Epithelial cell of esophagus (primary cell): Measurements from ENCODE around the gene SYK.
A peak's percentile ranks its signal among the peaks of the same experiment; 100 is the strongest.

Experiments
- DNase-seq: peaks from one replicate; pipeline ENCODE4 v3.0.0; 2010; ENCODE audit warnings: low read depth
- H3K4me3 ChIP-seq: 2 replicates; pipeline ENCODE4 v1.5.1; 2011; ENCODE audit warnings: mild to moderate bottlenecking, low read length, control low read depth
- TF ChIP-seq, protein P1 (sequence below): IDR thresholded peaks from 2 replicates; pipeline ENCODE4 v1.5.1; 2011; ENCODE audit warnings: low read depth, mild to moderate bottlenecking, low read length, control low read depth, inconsistent platforms; ENCODE audit not compliant: insufficient read depth; ENCODE audit errors: missing control alignments

The SYK gene

DNA sequence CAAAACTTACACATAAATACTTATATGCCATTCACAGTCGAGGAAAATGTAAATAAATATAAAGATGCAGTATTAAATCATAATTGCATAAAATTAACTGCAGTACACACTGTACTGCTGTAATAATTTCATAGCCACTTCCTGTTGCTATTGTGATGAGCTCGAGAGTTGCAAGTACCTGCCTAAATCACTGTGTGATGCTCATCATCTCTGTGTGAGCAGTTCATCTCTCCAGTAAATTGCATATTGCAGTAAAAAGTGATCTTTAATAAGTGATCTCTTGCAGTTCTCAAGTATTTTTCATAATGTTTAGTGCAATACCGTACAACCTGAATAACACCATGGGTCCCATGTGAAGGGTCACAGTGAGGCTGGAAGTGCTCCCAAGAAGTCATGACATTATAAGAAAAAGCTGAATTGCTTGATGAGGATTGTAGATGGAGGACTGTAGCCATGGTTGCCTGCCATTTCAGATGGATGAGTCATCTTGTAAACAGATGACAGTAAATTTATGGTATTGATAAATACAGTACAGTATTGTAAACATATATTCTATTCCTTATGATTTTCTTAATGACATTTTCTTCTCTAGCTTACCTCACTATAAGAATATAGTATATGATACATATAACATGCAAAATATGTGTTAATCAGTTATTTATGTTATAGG, 34.9 kb downstream of the SYK start:
- H3K4me3 ChIP-seq, result no peak overlapping the region
- TF ChIP-seq, protein P1, sequence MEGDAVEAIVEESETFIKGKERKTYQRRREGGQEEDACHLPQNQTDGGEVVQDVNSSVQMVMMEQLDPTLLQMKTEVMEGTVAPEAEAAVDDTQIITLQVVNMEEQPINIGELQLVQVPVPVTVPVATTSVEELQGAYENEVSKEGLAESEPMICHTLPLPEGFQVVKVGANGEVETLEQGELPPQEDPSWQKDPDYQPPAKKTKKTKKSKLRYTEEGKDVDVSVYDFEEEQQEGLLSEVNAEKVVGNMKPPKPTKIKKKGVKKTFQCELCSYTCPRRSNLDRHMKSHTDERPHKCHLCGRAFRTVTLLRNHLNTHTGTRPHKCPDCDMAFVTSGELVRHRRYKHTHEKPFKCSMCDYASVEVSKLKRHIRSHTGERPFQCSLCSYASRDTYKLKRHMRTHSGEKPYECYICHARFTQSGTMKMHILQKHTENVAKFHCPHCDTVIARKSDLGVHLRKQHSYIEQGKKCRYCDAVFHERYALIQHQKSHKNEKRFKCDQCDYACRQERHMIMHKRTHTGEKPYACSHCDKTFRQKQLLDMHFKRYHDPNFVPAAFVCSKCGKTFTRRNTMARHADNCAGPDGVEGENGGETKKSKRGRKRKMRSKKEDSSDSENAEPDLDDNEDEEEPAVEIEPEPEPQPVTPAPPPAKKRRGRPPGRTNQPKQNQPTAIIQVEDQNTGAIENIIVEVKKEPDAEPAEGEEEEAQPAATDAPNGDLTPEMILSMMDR, result no peak
- DNase-seq, result no peak

GRCh38 chr9:90838098-90838497, 36.5 kb downstream of the SYK start:
- DNase-seq, result peak; percentile 18

DNA sequence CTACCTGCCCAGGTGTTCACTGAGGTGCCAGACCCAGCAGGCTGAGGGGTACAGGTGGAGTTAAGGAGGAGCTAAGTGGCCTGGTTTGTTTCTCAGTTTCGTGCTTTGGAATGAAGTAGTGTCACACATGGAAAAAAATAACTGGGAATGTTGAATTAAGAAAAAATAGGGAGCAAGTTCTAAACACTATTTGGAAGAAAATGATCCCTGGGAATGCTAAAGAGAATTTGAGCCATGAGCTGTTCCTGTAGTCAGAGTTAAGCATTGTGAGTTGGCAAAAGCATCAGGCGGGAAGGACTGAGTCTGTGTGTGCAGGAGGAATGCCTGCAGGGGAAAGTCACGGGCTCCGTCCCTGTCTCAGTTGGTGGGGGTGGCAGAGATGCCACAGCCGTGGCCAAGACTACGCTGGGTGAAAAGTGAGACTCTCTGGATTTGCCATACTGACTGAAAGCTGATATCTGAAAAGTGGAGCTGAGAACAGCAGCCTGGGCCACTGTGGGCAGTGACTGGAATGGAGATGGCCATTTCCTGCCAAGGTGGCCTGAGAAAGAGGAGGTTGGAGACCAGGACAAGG, 37.0 kb downstream of the SYK start:
- no peak overlapping the region for H3K4me3 ChIP-seq
- DNase-seq, result no peak
- TF ChIP-seq, protein P1, result no peak

More at GRCh38 chr9:90838098-90838497, 36.5 kb downstream of the SYK start:
- H3K4me3 ChIP-seq, result no peak overlapping the region
- TF ChIP-seq, protein P1, result peak; percentile 24

- TF ChIP-seq, protein P1, result no peak
- no peak overlapping the region for H3K4me3 ChIP-seq
- DNase-seq, result no peak
These were observed 37.6 kb downstream of the SYK start for GRCh38 chr9:90839183-90839728.

DNA sequence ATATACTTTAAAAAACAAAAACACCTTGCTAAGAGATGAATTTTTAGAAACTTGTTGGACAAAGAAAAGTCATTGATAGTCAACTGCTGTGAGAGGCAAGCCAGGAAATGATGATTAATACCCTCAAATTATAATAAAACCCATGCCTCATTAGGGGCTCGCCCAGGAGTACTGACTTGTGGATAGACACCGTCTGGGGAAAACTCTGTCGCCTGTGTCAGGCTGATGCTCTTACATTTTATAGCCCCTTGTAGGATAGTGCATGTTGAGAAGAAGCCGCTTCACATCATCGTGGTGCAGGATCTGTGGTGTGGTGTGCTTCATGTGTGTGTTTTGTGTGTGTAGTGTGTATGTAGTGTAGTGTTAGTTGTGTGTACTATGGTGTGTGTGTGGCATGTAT, 39.1 kb downstream of the SYK start:
- DNase-seq, result peak; percentile 12
- no peak overlapping the region for H3K4me3 ChIP-seq
- TF ChIP-seq, protein P1, result no peak

DNA sequence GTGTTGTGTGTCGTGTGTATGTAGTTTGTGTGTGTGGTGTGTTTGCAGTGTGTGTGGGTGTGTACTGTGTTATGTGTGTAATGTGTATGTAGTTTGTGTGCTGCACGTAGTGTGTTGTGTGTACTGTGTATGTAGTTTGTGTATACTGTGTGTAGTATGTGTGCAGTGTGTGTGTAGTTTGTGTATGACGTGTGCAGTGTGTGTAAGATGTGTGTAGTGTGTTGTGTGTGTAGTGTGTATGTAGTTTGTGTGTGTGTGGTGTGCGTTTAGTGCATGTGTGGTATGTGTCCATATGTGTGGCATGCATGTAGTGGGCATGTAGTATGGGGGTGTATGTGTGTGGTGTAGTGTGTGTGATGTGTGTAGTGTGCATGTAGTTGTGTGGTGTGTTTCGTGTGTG, 39.6 kb downstream of the SYK start:
- no peak overlapping the region for H3K4me3 ChIP-seq
- TF ChIP-seq, protein P1, result no peak

GRCh38 chr9:90841615-90842014, 40.0 kb downstream of the SYK start:
- no peak overlapping the region for H3K4me3 ChIP-seq
- DNase-seq, result no peak
- TF ChIP-seq, protein P1, result no peak

More for the DNA sequence above, 39.6 kb downstream of the SYK start:
- no peak for DNase-seq
